HG03469 (cell line): ENCODE measurements around the gene DHX57.
"Not testable (repeated sequence)": the region's sequence is repeated elsewhere in the genome, so short reads cannot be mapped to it uniquely, and the experiment has no call there.

Source experiments
- ATAC-seq: cut with Tn5 transposase; IDR thresholded peaks from one replicate; pipeline ENCODE4 v1.9.1; 2021; ENCODE audit warnings: mild to moderate bottlenecking, moderate library complexity, moderate number of reproducible peaks; ENCODE audit not compliant: unreplicated experiment

The DHX57 gene

DNA sequence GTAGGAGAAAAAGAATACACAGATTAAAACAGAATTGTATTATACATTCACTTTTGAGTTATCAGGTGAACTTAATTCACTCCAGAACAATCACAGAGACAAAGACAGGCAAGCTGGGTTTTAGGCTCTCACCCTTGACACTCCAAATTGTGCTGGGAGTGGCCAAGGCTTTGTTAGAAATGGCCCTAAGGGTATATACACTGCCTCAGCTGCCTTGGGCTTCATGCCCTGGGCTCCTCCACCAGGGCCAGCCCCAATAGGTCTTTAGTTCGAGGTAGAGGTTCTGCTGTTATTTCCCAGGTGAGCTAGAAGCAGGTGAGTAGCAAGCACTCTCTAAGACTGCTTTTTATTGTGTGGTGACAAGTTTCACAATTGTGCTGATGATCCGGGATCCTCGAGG is 77.8 kb downstream of the DHX57 start:
- no peak for ATAC-seq

DNA sequence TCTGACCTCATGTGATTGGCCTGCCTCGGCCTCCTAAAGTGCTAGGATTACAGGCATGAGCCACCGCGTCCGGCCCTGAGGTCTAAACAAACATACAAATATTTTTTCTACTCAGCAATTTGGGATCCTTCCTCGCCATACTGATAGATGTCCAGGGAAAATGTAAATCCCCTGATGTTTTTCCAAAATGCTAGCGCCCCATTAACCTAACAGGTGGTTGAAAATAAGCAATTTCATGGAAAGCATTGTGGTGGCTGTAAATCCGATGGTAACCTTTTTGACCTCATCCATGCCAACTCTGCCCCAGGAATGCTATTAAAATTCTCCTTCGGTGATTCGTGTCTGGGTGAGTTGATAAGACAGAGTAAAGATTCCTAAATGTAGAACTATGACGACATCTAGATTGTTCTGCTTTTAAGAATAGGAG is 78.5 kb downstream of the DHX57 start:
- no peak for ATAC-seq

DNA sequence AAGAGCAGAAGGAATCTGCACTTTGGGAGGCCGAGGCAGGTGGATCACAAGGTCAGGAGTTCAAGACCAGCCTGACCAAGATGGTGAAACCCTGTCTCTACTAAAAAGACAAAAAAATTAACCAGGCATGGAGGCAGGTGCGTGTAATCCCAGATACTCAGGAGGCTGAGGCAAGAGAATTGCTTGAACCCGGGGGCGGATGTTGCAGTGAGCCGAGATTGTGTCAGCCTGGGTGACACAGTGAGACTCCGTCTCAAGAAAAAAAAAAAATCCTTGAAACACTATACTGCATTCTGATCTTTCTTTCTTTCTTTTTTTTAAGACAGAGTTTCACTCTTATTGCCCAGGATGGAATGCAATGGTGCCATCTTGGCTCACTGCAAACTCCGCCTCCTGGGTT is 80.7 kb downstream of the DHX57 start:
- not testable (repeated sequence) for ATAC-seq

DNA sequence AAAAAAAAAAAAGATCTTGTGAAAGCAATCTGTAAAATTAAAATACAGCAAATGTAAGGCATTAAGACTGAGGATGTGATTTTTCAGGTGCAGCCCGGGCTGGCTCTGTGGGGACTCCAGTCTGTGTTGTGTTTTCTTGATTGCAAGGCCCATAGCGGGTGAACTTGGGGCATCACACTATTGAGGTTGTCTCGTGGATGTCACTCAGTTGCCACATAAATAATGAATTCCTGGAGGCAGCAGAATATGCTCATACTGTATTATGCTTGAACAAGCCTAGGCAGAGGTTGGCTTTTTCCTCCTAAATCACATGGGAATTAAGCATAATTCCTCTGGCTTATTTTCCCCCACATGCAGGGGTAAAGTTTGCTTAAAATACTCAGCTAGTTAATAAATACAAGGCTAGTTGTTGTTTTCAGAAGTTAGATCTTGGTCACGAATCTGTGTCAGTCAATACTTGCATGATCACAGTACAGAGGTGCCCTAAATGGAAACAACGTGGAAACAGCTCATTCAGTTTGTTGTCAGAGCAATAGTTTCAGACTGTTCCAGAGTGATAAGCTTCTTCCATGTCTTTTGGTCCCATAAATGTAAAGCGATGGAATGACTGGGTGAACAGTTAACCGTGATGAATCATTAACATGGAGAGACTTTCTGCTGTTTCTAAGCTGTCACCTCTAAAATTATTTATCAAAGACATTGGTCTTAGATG is 81.3 kb downstream of the DHX57 start:
- ATAC-seq: no peak

DNA sequence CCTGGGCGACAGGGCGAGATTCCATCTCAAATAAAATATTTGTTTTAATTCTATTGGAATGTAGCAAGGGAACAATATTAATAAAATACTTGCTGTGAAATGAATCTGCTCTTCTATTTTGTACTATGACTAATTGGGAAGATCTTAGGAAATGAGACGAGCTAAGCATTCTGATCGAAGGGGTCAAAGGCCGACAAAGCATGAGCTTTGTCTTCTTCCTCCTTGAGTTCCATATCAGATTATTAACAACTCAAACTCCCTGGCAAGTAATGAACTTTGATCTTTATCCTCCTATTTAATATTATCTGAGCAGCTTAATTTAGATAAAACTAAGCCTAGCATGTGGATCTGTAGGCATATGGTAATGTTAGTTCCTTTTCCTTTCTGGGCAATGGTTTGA is 82.2 kb downstream of the DHX57 start:
- ATAC-seq: no peak

DNA sequence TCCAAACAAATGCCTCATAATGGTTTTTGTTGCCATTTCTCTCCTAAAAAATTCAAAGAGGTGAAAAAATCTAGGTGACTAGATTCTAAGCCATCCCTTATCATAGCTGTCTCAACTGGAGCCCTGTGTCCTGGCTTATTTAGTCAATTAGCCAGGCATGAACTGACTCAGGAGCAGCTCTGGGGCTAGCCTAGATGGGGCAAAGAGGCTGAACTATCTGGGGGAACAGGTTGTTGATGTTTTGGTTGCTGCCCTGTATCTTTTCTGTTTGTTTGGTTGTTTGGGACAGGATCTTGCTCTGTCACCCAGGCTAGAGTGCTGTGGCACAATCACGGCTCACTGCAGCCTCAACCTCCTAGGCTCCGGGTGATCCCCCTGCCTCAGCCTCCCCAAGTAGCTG is 83.0 kb downstream of the DHX57 start:
- no peak for ATAC-seq

DNA sequence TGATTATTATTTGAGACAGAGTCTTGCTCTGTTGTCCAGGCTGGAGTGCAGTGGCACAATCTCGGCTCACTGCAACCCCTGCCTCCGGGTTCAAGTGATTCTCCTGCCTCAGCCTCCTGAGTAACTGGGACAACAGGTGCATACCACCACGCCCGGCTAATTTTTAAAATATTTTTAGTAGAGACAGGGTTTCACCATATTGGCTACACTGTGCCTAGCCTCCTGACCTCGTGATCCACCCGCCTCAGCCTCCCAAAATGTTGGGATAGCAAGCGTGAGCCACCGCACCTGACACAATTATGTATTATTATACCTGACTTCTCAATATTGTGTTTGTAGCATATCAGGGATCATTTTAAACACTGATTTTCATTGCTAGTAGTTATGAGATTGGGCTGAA is 83.4 kb downstream of the DHX57 start:
- not testable (repeated sequence) for ATAC-seq

DNA sequence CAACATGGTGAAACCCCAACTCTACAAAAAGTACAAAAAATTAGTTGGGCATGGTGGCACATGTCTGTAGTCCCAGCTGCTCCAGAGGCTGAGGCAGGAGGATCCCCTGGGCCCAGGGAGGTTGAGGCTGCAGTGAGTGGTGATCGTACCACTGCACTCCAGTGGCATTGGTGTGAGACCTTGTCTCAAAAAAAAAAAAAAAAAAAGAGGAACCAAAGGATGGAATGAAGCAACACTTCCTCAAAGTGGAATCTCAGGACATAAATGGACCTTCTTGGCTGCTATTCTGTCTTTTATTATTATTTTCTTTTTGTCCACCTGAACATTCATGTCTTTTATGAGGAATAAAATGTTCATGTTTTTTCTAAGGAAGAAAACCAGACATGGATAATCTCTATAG is 84.0 kb downstream of the DHX57 start:
- ATAC-seq: no peak

DNA sequence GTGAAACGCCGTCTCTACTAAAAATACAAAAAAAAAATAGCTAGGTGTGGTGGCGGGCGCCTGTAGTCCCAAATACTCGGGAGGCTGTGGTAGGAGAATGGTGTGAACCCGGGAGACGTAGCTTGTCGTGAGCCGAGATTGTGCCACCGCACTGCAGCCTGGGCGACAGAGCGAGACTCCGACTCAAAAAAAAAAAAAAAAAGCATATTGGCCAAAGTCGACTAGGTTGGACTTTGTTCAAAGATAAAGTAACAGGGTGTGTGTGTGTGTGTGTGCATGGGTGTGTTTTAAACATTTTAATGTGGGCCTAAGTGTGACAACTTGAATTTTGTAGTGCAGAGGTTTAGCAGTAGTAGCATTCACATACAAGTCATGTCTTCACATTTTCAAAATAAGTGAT is 86.0 kb downstream of the DHX57 start:
- no peak for ATAC-seq

DNA sequence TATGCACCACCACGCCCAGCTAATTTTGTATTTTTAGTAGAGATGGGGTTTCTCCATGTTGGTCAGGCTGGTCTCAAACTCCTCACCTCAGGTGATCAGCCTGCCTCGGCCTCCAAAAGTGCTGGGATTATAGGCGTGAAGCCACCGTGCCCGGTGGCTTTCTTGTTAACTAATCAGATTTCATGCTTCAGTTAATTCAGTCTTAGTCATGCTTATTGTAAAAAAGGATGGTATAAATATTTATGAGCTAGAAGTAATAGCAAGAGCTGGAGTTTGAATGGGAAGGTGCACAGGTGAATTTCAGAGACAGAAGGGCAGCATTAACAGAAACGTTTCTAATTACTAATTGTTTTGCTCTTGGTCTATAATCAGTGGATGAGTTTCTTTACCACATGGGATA is 87.4 kb downstream of the DHX57 start:
- ATAC-seq: no peak

DNA sequence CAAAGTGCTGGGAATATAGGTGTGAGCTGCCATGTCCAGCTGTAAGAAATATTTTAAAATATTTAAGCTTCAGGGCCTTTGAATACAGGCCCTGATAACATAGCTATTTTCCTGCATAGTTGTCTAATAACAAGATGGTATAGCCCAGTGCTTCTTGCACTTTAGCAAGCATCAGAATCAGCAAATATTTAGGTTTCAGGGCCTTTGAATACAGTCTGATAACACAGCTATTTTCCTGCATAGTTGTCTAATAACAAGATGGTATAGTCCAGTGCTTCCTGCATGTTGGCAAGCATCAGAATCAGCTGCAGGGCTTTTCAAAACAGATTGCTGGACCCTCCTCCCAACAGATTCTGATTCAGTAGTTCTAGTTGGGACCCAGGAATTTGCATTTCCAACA is 92.1 kb downstream of the DHX57 start:
- no peak for ATAC-seq

DNA sequence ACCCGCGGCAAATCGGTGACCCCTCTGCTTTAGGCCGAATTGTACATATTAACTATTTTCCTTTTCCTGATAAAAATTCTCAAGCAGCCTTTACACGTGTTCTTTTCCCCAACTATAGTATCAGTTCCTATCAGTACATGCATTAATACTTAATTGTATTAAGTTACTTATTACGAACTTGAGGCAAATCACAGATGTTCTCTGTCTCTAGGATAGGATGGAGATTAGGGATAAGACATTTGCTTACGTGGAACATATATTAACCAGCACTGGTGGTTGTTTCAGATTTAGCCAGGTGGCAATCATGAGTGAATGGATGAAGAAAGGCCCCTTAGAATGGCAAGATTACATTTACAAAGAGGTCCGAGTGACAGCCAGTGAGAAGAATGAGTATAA is 97.0 kb downstream of the DHX57 start:
- no peak for ATAC-seq

DNA sequence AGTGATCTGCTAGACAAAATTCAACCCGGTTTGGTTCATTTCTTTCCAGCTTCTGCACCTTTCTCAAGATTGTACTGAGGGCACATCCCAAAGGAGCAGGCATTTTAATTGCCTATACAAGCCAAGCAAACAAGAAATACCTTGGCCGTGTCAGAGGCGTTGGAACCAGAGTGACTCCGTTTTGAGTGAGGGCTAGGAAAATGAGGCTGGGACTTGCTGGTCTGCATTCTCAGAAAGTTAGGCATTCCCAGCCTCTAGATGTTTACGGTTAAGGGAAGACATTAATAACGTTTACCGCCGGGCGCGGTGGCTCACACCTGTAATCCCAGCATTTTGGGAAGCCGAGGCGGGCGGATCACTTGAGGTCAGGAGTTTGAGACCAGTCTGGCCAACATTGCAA is 99.2 kb downstream of the DHX57 start:
- ATAC-seq: no peak

DNA sequence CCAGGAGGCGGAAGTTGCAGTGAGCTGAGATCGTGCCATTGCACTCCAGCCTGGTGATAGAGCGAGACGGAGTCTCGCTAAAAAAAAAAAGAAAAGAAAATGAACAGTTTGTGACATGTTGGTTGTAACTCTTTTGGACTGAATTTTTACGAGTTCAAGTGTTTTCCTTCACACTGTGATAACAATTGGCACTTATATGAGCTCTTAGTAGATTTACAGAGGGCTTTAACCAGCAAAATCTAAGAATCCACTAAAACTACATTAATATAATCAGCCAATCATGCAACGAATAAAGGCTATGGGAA is 99.9 kb downstream of the DHX57 start:
- no peak for ATAC-seq

DNA sequence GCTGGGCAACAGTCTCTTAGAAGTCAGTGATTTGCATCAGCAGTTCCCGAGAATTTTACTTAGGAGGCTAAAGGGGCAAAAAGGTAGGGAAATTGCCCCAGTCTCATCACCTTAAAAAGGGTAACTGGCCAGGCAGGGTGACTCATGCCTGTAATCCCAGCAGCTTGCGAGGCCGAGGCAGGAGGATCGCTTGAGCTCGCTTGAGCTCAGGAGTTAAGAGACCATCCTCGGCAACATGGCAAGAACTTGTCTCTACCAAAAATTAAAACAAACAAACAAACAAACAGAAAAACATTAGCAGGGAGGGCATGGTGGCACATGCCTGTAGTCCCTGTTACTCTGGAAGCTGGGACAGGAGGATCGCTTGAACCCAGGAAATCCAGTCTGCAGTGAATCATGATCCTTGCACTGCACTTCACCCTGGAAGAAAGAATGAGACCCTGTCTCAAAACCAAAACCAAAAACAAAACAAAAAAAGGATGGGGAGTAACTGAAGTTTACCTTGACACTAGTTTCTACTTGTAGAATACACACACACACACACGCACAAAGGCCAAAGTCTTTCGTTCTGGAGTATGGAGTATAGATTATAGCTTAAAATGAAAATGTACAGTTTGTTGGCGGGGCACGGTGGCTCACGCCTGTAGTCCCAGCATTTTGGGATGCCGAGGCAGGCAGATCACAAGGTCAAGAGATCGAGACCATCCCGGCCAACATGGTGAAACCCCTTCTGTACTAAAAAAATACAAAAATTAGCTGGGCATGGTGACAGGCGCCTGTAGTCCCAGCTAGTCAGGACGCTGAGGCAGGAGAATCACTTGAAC is 100.4 kb downstream of the DHX57 start:
- ATAC-seq: no peak

DNA sequence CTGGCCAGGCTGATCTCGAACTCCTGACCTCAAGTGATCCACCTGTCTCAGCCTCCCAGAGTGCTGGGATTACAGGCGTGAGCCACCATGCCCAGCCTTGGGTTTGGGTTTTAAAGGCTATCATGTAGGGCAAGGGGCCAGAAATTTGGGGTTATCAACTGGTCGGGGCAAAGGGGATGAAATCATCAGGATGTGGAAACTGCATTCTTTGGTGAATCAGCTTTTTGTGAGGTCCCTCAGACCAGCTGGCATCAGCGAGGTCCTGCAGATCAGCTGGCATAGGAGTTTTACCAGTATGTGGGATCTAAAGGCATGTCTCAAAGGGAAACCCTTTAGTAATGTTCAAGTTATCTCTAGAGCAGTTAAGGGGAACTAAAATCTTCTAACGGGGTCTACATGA is 104.1 kb downstream of the DHX57 start:
- ATAC-seq: no peak

DNA sequence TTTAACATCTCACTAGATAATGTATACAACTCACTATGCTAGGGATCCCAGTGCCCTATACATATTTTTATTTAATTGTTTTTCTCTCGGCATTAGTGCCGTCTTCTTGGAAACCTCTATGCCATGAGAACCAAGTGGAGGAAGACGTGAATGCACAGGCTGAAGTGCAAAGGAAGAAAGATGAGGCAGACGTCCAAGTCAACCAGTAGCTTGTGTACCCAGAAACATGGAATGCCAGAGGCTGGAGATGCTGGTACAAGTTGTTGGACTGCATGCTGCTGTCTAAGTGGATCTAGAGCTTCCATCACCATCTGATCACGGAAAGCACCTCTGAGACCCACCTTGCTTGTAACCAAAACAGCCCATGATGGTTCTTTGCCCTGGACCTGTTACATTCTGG is 110.2 kb downstream of the DHX57 start:
- ATAC-seq: no peak

DNA sequence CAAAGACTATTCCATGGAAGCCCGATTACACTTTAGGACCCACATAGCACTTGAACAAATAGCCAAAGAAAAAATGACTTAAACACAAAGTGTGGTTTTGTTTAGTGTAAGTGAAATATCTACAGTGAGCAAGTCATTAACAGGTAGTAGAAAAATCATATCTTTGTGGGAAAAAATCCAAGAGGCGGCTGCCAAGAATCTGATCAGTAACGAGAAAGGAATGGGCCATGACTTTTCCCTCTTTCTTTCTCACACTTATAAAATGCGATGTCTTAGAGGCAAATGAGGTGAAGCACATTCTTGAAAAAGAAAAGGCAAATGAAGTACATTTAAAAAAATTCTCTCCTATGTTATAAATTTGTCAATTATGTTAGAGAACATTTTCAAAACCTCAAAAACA is 110.6 kb downstream of the DHX57 start:
- no peak for ATAC-seq

DNA sequence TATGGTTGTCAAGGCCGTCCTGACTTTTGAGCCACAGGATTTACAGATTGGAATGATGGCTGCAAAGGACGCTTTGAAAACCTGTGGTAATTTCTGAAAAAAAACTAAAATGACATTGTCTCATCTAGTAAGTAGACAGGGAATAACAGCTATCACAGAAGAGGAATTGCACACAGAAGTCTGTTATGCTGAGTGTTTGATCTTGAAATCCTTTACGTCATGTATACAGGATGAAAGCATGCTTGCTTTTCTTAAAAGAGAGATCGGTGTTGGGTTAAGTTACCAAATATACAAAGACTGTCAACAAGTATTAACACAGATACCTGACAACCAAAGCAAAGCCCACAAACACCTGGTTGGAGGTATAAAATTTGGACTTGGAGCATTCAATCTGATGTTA is 112.0 kb downstream of the DHX57 start:
- no peak for ATAC-seq

DNA sequence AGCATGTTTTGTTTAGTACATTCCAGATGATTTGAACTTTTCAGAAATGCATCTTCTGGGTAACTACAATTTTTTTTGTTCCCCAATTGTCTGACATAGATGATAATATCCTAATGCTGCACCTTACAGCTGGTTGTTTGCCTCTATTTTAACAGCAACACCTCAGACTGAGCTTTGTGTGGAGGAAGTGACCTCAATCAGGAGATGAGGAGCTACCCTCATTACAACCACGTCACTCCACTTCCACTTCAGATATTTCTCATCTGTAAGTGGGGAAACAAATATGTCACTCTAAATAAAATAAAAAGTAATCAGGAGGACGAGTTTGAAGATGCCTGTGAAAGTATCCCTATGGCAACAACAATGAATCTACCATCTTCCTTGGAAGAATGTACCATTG is 112.5 kb downstream of the DHX57 start:
- ATAC-seq: no peak

DNA sequence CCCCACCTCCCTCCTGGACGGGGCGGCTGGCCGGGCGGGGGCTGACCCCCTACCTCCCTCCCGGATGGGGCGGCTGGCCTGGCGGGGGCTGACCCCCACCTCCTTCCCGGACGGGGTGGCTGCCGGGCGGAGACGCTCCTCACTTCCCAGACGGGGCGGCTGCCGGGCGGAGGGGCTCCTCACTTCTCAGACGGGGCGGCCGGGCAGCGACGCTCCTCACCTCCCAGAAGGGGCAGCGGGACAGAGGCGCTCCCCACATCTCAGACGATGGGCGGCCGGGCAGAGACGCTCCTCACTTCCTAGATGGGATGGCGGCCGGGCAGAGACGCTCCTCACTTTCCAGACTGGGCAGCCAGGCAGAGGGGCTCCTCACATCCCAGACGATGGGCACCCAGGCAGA is 119.8 kb downstream of the DHX57 start:
- ATAC-seq: not testable (repeated sequence)

DNA sequence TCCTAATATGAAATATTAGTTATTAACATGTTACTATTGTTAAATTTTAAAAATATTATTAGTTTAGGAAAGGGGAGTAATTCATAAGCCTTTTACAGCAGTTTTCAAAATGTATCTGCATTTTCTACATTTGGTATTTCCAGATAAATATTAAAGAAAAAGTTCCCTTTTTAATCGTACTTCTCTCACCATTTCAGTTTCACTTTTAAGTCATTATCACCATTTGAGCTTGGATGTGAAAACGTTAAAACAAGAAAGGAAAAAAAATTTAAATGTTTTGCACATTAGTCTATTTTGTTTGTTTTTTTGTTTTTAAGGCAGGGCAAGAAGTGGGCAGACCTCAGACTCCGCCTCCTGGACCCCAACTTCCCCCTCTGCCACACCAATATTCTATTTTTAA is 121.2 kb downstream of the DHX57 start:
- no peak for ATAC-seq

DNA sequence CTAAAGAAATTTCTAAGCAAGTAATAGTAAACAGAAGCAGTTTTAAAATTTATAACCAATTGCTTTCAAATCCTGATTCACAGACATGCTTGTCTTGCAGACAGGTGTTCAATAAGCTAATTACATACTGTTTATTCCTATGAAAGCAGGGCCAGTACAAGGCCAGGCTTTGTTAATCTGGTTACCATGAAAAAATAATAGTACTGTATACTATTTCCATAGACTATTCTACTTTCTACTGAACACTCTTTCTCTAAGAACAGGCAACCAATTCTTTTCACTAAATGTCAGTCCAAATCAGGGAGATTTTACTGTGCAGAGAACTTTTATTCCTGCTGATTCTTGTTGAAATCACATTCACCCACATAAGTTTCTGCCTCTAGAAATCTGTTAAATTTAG is 121.7 kb downstream of the DHX57 start:
- no peak for ATAC-seq
